A549 (cell line): ENCODE measurements around the gene ODAD3. TPM values are rescaled to one million over a fixed set of nuclear protein-coding genes. Genes with fewer than 3 reads are reported as not detected.

ENCODE experiments used
- ATAC-seq, 2 experiments: fragments of 200-7000 bp in 1 of 2; fragments of >200 bp in 1 of 2; cut with Nextera tagmentation in 1 of 2; cut with Tn5 transposase in 1 of 2; 3 replicates each; pipeline versions ENCODE4 v1.8.0 to v1.9.1; 2018 to 2020; ENCODE audit warnings: mild to moderate bottlenecking in 1 of 2, moderate library complexity in 1 of 2
- CTCF ChIA-PET: fragments of 300-600 bp; sonication (Branson Sonifier 250); formaldehyde crosslinking; extraction: SDS; loops from one replicate; lab custom pipeline; 2021; ENCODE audit warnings: antibody characterized with exemption, inconsistent platforms; lab: Yijun Ruan, JAX
- POLR2A ChIA-PET: fragments of 350-600 bp; formaldehyde crosslinking; extraction: SDS; loops from one replicate; lab custom pipeline; 2021; ENCODE audit warnings: antibody characterized with exemption, inconsistent platforms; lab: Yijun Ruan, JAX
- DNase-seq, 2 experiments: peaks; one replicate each; pipeline versions ENCODE4 v3.0.0 to v3.0.0-alpha.2; 2011 to 2016; ENCODE audit warnings: low read depth in 1 of 2, low spot score in 1 of 2
- FAIRE-seq: peaks from 2 replicates; lab custom pipeline; 2011; peaks lifted over from hg19 to GRCh38; lab: Jason Lieb, UNC
- H3K27ac ChIP-seq, 2 experiments: fragments of >200 bp; sonication (Bioruptor Twin); formaldehyde crosslinking; 3 replicates each; pipeline ENCODE4 v1.5.1; 2016 to 2017
- H3K4me1 ChIP-seq: fragments of >200 bp; sonication (Bioruptor Twin); formaldehyde crosslinking; 3 replicates; pipeline ENCODE4 v1.6.1; 2016
- H3K4me2 ChIP-seq: fragments of >200 bp; sonication (Bioruptor Twin); formaldehyde crosslinking; 3 replicates; pipeline ENCODE4 v1.6.1; 2016
- H3K4me3 ChIP-seq: fragments of >200 bp; sonication (Bioruptor Twin); formaldehyde crosslinking; 3 replicates; pipeline ENCODE4 v1.5.1; 2016
- H3K9me3 ChIP-seq: fragments of >200 bp; sonication (Bioruptor Twin); formaldehyde crosslinking; 3 replicates; pipeline ENCODE4 v1.6.1; 2016
- CBX8 ChIP-seq: fragments of 200-600 bp; sonication (generic); IDR thresholded peaks from 2 replicates; pipeline ENCODE4 v1.6.1; 2016
- CHD2 ChIP-seq: fragments of 150-350 bp; IDR thresholded peaks from 2 replicates; pipeline ENCODE4 v1.6.1; 2014; ENCODE audit warnings: low read length; ENCODE audit not compliant: partially characterized antibody
- CHD4 ChIP-seq: fragments of 200-600 bp; sonication (generic); IDR thresholded peaks from 2 replicates; pipeline ENCODE4 v1.6.1; 2016; ENCODE audit warnings: antibody characterized with exemption, mild to moderate bottlenecking, borderline replicate concordance
- E2F6 ChIP-seq: IDR thresholded peaks from 2 replicates; pipeline ENCODE4 v1.6.1; 2012; ENCODE audit warnings: low read depth, borderline replicate concordance
- EHMT2 ChIP-seq: fragments of 200-600 bp; sonication (generic); IDR thresholded peaks from 2 replicates; pipeline ENCODE4 v1.6.1; 2016; ENCODE audit warnings: antibody characterized with exemption, low read depth, mild to moderate bottlenecking, moderate library complexity
- ESRRA ChIP-seq: fragments of 150-350 bp; IDR thresholded peaks from 2 replicates; pipeline ENCODE4 v1.6.1; 2014; ENCODE audit warnings: mild to moderate bottlenecking, low read length, borderline replicate concordance
- FOSL2 ChIP-seq, 2 experiments: fragments of 450-650 bp in 1 of 2; fragments of >200 bp in 1 of 2; sonication (Bioruptor Twin) in 1 of 2; formaldehyde crosslinking; IDR thresholded peaks; 2 replicates each; pipeline versions ENCODE4 v1.5.0 to v1.6.1; 2016 to 2020; ENCODE audit warnings: mild to moderate bottlenecking in 1 of 2, moderate library complexity in 1 of 2
- HOXB13 ChIP-seq: fragments of 250-450 bp; sonication (Bioruptor Pico); IDR thresholded peaks from 2 replicates; pipeline ENCODE4 v1.5.0; 2020; ENCODE audit warnings: low read depth, mild to moderate bottlenecking, moderate library complexity
- MAFK ChIP-seq: fragments of 450-650 bp; IDR thresholded peaks from 2 replicates; pipeline ENCODE4 v1.6.1; 2014; ENCODE audit not compliant: partially characterized antibody
- PHF8 ChIP-seq: fragments of 200-600 bp; sonication (generic); IDR thresholded peaks from 2 replicates; pipeline ENCODE4 v1.6.1; 2016; ENCODE audit warnings: low read depth, mild to moderate bottlenecking, antibody characterized with exemption, moderate library complexity, borderline replicate concordance
- RAD21 ChIP-seq, 2 experiments: fragments of >200 bp in 1 of 2; sonication (Bioruptor Twin) in 1 of 2; formaldehyde crosslinking in 1 of 2; IDR thresholded peaks in 1 of 2; conservative IDR thresholded peaks in 1 of 2; 2 replicates in 1 of 2; 3 replicates in 1 of 2; pipeline ENCODE4 v1.6.1; 2012 to 2018; ENCODE audit warnings: inconsistent platforms in 1 of 2
- RARB ChIP-seq: fragments of 250-450 bp; sonication (Bioruptor Pico); IDR thresholded peaks from 2 replicates; pipeline ENCODE4 v1.8.0; 2021; ENCODE audit warnings: mild to moderate bottlenecking, moderate library complexity
- RCOR1 ChIP-seq: fragments of 150-350 bp; IDR thresholded peaks from 2 replicates; pipeline ENCODE4 v1.6.1; 2014; ENCODE audit warnings: antibody characterized with exemption, low read length, low read depth
- REST ChIP-seq: fragments of 200-600 bp; sonication (generic); IDR thresholded peaks from 2 replicates; pipeline ENCODE4 v1.6.1; 2016; ENCODE audit warnings: antibody characterized with exemption, mild to moderate bottlenecking, moderate library complexity
- SMC3 ChIP-seq: fragments of >200 bp; sonication (Bioruptor Twin); formaldehyde crosslinking; IDR thresholded peaks from 3 replicates; pipeline ENCODE4 v1.6.1; 2018; ENCODE audit warnings: inconsistent platforms
- SREBF2 ChIP-seq: fragments of 450-650 bp; IDR thresholded peaks from 2 replicates; pipeline ENCODE4 v1.6.1; 2014; ENCODE audit warnings: mild to moderate bottlenecking, moderate library complexity
- TFCP2L1 ChIP-seq: fragments of 250-450 bp; sonication (Bioruptor Pico); IDR thresholded peaks from 2 replicates; pipeline ENCODE4 v1.5.0; 2021; ENCODE audit warnings: mild to moderate bottlenecking
- TP53 ChIP-seq: fragments of 250-450 bp; sonication (Bioruptor Pico); IDR thresholded peaks from 2 replicates; pipeline ENCODE4 v1.5.0; 2021; ENCODE audit warnings: mild to moderate bottlenecking, moderate library complexity
- ZC3H11A ChIP-seq: fragments of 450-650 bp; IDR thresholded peaks from 2 replicates; pipeline ENCODE4 v1.6.1; 2014; ENCODE audit warnings: antibody characterized with exemption, mild to moderate bottlenecking
- WGBS: methylation state at CpG from one replicate; pipeline ENCODE4 v1.1.6; 2017; ENCODE audit errors: missing lambda C conversion rate; 5-methylcytosine and 5-hydroxymethylcytosine counted together
- polyA plus RNA-seq, 4 experiments: library from polyadenylated mRNA; depleted of rRNA in 3 of 4; stranded (reverse); fragments of >200 nt; fragmentation: RNase III in 1 of 4; extraction: RNeasy Plus Mini Kit Qiagen cat#74134 plus additional on column Dnase treatment in 1 of 4; gene quantifications; 2 replicates in 3 of 4; 3 replicates in 1 of 4; pipeline ENCODE4 v1.2.3, GENCODE V29; 2011 to 2017

The ODAD3 gene
- polyA plus RNA-seq, 2 of the 4 experiments (the other 2 are of a cell fraction), result 0.70 to 0.99 TPM

GRCh38 chr19:11479090-11479897 lies 44.4 kb upstream of the ODAD3 start:
- no peaks in the 10 kb centered on the region for H3K9me3 ChIP-seq
- H3K27ac ChIP-seq, result no peak overlapping the region
- H3K4me3 ChIP-seq, result no peak overlapping the region
- ChIA-PET POLR2A (no interaction called here), CTCF (interaction anchor here (1.3 kb wide), 1 partner anchor 29 kb away, joined by 3 read pairs; no protein-coding TSS in a partner anchor)
- DNase-seq (no peak), ATAC-seq (no peak), FAIRE-seq (no peak)
- 0 out of 3 replicates have a peak, but pooled peaks cover 3% of the 10 kb centered on the region for H3K4me1 ChIP-seq
- TF ChIP-seq CHD2 (no peak), CBX8 (no peak), REST (0 out of 2 replicates have a peak, but pooled peaks have one; percentile 39)
- peak overlapping the region; percentile 38; the same call in 1 of the 3 replicates for H3K4me2 ChIP-seq
- WGBS, result 88% methylated on average over 21 of the region's 62 CpGs

- no peak for DNase-seq
- no peak overlapping the region for H3K4me2 ChIP-seq
- no peak overlapping the region for H3K4me3 ChIP-seq
- 76% methylated on average over 19 of the region's 19 CpGs for WGBS
- 0 out of 3 replicates have a peak, but pooled peaks cover 3% of the 10 kb centered on the region for H3K4me1 ChIP-seq
- H3K9me3 ChIP-seq, result no peaks in the 10 kb centered on the region
- ATAC-seq, result no peak
- CTCF ChIA-PET, result interaction anchor here (1.0 to 2.0 kb wide), 3 partner anchors 43 to 184 kb away, joined by 4 to 9 read pairs (median 5); partner anchors contain the start of genes ODAD3 and PRKCSH
- H3K27ac ChIP-seq, result no peak overlapping the region
- TF ChIP-seq RAD21 (conservative IDR thresholded peaks at IDR 0.05 in 1 of 2, IDR thresholded peaks at IDR 0.05 in 1 of 2) (no peak), RARB (CRISPR knock-in tag) (no peak), TFCP2L1 (no peak), PHF8 (no peak), EHMT2 (no peak), MAFK (no peak), SMC3 (no peak), ZC3H11A (no peak), E2F6 (no peak), RCOR1 (no peak), SREBF2 (no peak), FOSL2 (IDR thresholded peaks at IDR 0.05) (no peak), FOSL2 (CRISPR knock-in tag; IDR thresholded peaks at IDR 0.05) (no peak), HOXB13 (CRISPR knock-in tag) (no peak), TP53 (CRISPR knock-in tag) (no peak), ESRRA (no peak), CHD4 (no peak)
- TF ChIP-seq, all 56 proteins: peak for 0
- no peak for FAIRE-seq
- POLR2A ChIA-PET, result no interaction called here
Measured at GRCh38 chr19:11478167-11479089, 43.5 kb upstream of the ODAD3 start.
